ENCODE data around the gene KNTC1. TPM values are rescaled to one million over a fixed set of nuclear protein-coding genes. Genes with fewer than 3 reads are reported as not detected.
"Not testable (repeated sequence)": the region's sequence is repeated elsewhere in the genome, so short reads cannot be mapped to it uniquely, and the experiment has no call there.

Gene KNTC1
- total RNA-seq (ENCODE audit: insufficient read depth, low replicate concordance): 10.8 TPM

- peak; percentile 100 for DNase-seq (ENCODE audit: low spot score)
Measured at GRCh38 chr12:122526683-122527477, at the start of gene KNTC1, which contains the start of gene RSRC2. KNTC1 (plus strand) TSS chr12:122527249; CDS start chr12:122530064, 2,815 bp downstream. RSRC2 (minus strand) TSS chr12:122526936; CDS start chr12:122526853, 83 bp downstream.

GRCh38 chr12:122480753-122481152, 46.3 kb upstream of the KNTC1 start:
- no peak for DNase-seq (ENCODE audit: low spot score)

- no peak for DNase-seq (ENCODE audit: low spot score)
Measured at GRCh38 chr12:122481861-122482260, 45.2 kb upstream of the KNTC1 start.

GRCh38 chr12:122483969-122484368, 43.1 kb upstream of the KNTC1 start:
- no peak for DNase-seq (ENCODE audit: low spot score)

- DNase-seq (ENCODE audit: low spot score): not testable (repeated sequence)
Measured at GRCh38 chr12:122484385-122484784, 42.7 kb upstream of the KNTC1 start.

GRCh38 chr12:122486360-122486759, 40.7 kb upstream of the KNTC1 start:
- DNase-seq (ENCODE audit: low spot score): not testable (repeated sequence)

- no peak for DNase-seq (ENCODE audit: low spot score)
Measured at GRCh38 chr12:122486805-122487426, 40.1 kb upstream of the KNTC1 start.

GRCh38 chr12:122487807-122488206, 39.2 kb upstream of the KNTC1 start:
- DNase-seq (ENCODE audit: low spot score): not testable (repeated sequence)

GRCh38 chr12:122489038-122489437, 38.0 kb upstream of the KNTC1 start:
- no peak for DNase-seq (ENCODE audit: low spot score)

GRCh38 chr12:122491991-122492390, 35.1 kb upstream of the KNTC1 start:
- no peak for DNase-seq (ENCODE audit: low spot score)

- not testable (repeated sequence) for DNase-seq (ENCODE audit: low spot score)
Measured at GRCh38 chr12:122493222-122493621, 33.8 kb upstream of the KNTC1 start.

GRCh38 chr12:122495258-122495657, 31.8 kb upstream of the KNTC1 start:
- no peak for DNase-seq (ENCODE audit: low spot score)

- peak; percentile 69 for DNase-seq (ENCODE audit: low spot score)
Measured at GRCh38 chr12:122499991-122500684, 26.9 kb upstream of the KNTC1 start.

- peak; percentile 99 for DNase-seq (ENCODE audit: low spot score)
Measured at GRCh38 chr12:122500685-122501488, 26.2 kb upstream of the KNTC1 start, which contains the start of gene ZCCHC8. ZCCHC8 (minus strand) TSS chr12:122500932; CDS start chr12:122500840, 92 bp downstream.

GRCh38 chr12:122501489-122501989, 25.5 kb upstream of the KNTC1 start:
- no peak for DNase-seq (ENCODE audit: low spot score)

GRCh38 chr12:122503147-122503751, 23.8 kb upstream of the KNTC1 start:
- DNase-seq (ENCODE audit: low spot score): no peak

GRCh38 chr12:122503783-122504590, 23.1 kb upstream of the KNTC1 start:
- DNase-seq (ENCODE audit: low spot score): no peak

- no peak for DNase-seq (ENCODE audit: low spot score)
Measured at GRCh38 chr12:122505419-122506051, 21.5 kb upstream of the KNTC1 start.

- no peak for DNase-seq (ENCODE audit: low spot score)
Measured at GRCh38 chr12:122506393-122506938, 20.6 kb upstream of the KNTC1 start.

Measured in umbilical cord (tissue), 2 donors.